Measurements from ENCODE around the gene DDAH1.

GRCh38 chr1:85333186-85333585 is 131.8 kb downstream of the DDAH1 start:
- TF ChIP-seq POLR2AphosphoS5 (IDR thresholded peaks at IDR 0.05; ENCODE audit: low read depth, low read length): no peak
- TF ChIP-seq POLR2A (IDR thresholded peaks at IDR 0.05; ENCODE audit: low read depth, low read length): no peak
